ENCODE results near the gene PCF11. TPM values are rescaled to one million over a fixed set of nuclear protein-coding genes. Genes with fewer than 3 reads are reported as not detected.

PCF11 gene
- total and polyA plus RNA-seq, 11 donors, result 15.2 to 35.7 (median 25.5) TPM

- ATAC-seq, result no peak
- H3K27me3 ChIP-seq, result no peaks in the 10 kb centered on the region
- no peaks in the 10 kb centered on the region for H3K36me3 ChIP-seq
- WGBS, 4 donors, result 90 to 98% (median 92%) methylated on average over 3 of the region's 3 CpGs
- no peaks in the 10 kb centered on the region for H3K9me3 ChIP-seq
- DNase-seq, result no peak
- peaks cover 0 to 15% (median 0%) of the 10 kb centered on the region in 12 donors for H3K4me1 ChIP-seq
- H3K4me3 ChIP-seq, result peak overlapping the region in 2 of 12 donors; percentile 13 to 54
- intact Hi-C loops (cut with DNase I), result loop anchor here in 1 of 10 donors (5.0 kb wide), 1 partner anchor 41 kb away; the partner anchor contains the start of gene PCF11
- TF ChIP-seq CTCF (IDR thresholded peaks at IDR 0.05), result no peak
- no peak for TF ChIP-seq POLR2A (IDR thresholded peaks at IDR 0.05)
- peak overlapping the region in 1 of 12 donors; percentile 37 for H3K27ac ChIP-seq
These were observed 40.8 kb upstream of the PCF11 start for GRCh38 chr11:83116015-83116641.

GRCh38 chr11:83118814-83119213, 38.1 kb upstream of the PCF11 start:
- no peaks in the 10 kb centered on the region for H3K36me3 ChIP-seq
- intact Hi-C loops (cut with DNase I), result loop anchor here in 1 of 10 donors (5.0 kb wide), 1 partner anchor 38 kb away; the partner anchor contains the start of gene PCF11

GRCh38 chr11:83119216-83119615, 37.7 kb upstream of the PCF11 start:
- Histone ChIP-seq H3K36me3 (no peaks in the 10 kb centered on the region), H3K4me3 (no peak overlapping the region), H3K9me3 (no peaks in the 10 kb centered on the region), H3K4me1 (peaks cover 0 to 15% (median 0%) of the 10 kb centered on the region in 12 donors), H3K27ac (no peak overlapping the region), H3K27me3 (no peaks in the 10 kb centered on the region)
- no peak for ATAC-seq
- intact Hi-C loops (cut with DNase I), result loop anchor here in 1 of 10 donors (5.0 kb wide), 1 partner anchor 38 kb away; the partner anchor contains the start of gene PCF11
- 77 to 84% (median 81%) methylated on average over 3 of the region's 3 CpGs for WGBS, 4 donors
- no peak for DNase-seq
- TF ChIP-seq CTCF (IDR thresholded peaks at IDR 0.05), result no peak
- TF ChIP-seq POLR2A (IDR thresholded peaks at IDR 0.05), result no peak

More at GRCh38 chr11:83118814-83119213, 38.1 kb upstream of the PCF11 start:
- Histone ChIP-seq H3K27ac (no peak overlapping the region), H3K4me1 (peaks cover 0 to 15% (median 0%) of the 10 kb centered on the region in 12 donors), H3K4me3 (no peak overlapping the region), H3K9me3 (no peaks in the 10 kb centered on the region), H3K27me3 (no peaks in the 10 kb centered on the region)
- DNase-seq (no peak), ATAC-seq (no peak)
- TF ChIP-seq CTCF (IDR thresholded peaks at IDR 0.05), result no peak
- TF ChIP-seq POLR2A (IDR thresholded peaks at IDR 0.05), result no peak

GRCh38 chr11:83120327-83120726, 36.6 kb upstream of the PCF11 start:
- H3K9me3 ChIP-seq, result no peaks in the 10 kb centered on the region
- no peak overlapping the region for H3K4me3 ChIP-seq
- intact Hi-C loops (cut with DNase I), result no loop called here
- DNase-seq (no peak), ATAC-seq (no peak)
- peaks cover 0 to 15% (median 0%) of the 10 kb centered on the region in 12 donors for H3K4me1 ChIP-seq
- no peaks in the 10 kb centered on the region for H3K36me3 ChIP-seq
- no peak for TF ChIP-seq POLR2A (IDR thresholded peaks at IDR 0.05)
- no peak for TF ChIP-seq CTCF (IDR thresholded peaks at IDR 0.05)
- H3K27me3 ChIP-seq, result no peaks in the 10 kb centered on the region
- H3K27ac ChIP-seq, result no peak overlapping the region

All from heart left ventricle (tissue), 16 donors.